NCI-H345 treated with DMSO at 0.1 percent for 48 hours (cell line): ENCODE measurements around the gene COL8A1.
"Not testable (repeated sequence)": the region's sequence is repeated elsewhere in the genome, so short reads cannot be mapped to it uniquely, and the experiment has no call there.

Experiments
- DNase-seq: peaks from one replicate; lab custom pipeline; 2025; ENCODE audit not compliant: unreplicated experiment; lab: John Stamatoyannopoulos, UW

The COL8A1 gene

GRCh38 chr3:99638167-99638948 is at the start of gene COL8A1:
Gene COL8A1 (plus strand): TSS chr3:99638594. CDS start chr3:99790683, 152,089 bp downstream.
- DNase-seq: no peak

- DNase-seq: not testable (repeated sequence)
These were observed 49.2 kb upstream of the COL8A1 start for GRCh38 chr3:99589168-99589567.

- no peak for DNase-seq
These were observed 38.5 kb upstream of the COL8A1 start for GRCh38 chr3:99599894-99600293.

- no peak for DNase-seq
These were observed 36.9 kb upstream of the COL8A1 start for GRCh38 chr3:99601515-99601914.

- DNase-seq: no peak
These were observed 36.2 kb upstream of the COL8A1 start for GRCh38 chr3:99602183-99602582.

GRCh38 chr3:99607151-99607550 is 31.2 kb upstream of the COL8A1 start:
- no peak for DNase-seq

GRCh38 chr3:99614768-99615167 is 23.6 kb upstream of the COL8A1 start:
- no peak for DNase-seq

- DNase-seq: no peak
These were observed 18.2 kb upstream of the COL8A1 start for GRCh38 chr3:99620077-99620767.

GRCh38 chr3:99620976-99621375 is 17.4 kb upstream of the COL8A1 start:
- DNase-seq: no peak

- no peak for DNase-seq
These were observed 13.7 kb upstream of the COL8A1 start for GRCh38 chr3:99624496-99625236.

GRCh38 chr3:99625237-99625622 is 13.2 kb upstream of the COL8A1 start:
- DNase-seq: no peak

GRCh38 chr3:99625643-99626416 is 12.6 kb upstream of the COL8A1 start:
- DNase-seq: no peak

- no peak for DNase-seq
These were observed 12.0 kb upstream of the COL8A1 start for GRCh38 chr3:99626417-99626788.

- DNase-seq: no peak
These were observed 11.2 kb upstream of the COL8A1 start for GRCh38 chr3:99627062-99627826.

GRCh38 chr3:99630815-99631214 is 7.6 kb upstream of the COL8A1 start:
- DNase-seq: no peak

GRCh38 chr3:99633887-99634558 is 4.4 kb upstream of the COL8A1 start:
- no peak for DNase-seq

GRCh38 chr3:99634881-99635280 is 3.5 kb upstream of the COL8A1 start:
- DNase-seq: no peak

GRCh38 chr3:99635348-99635747 is 3.0 kb upstream of the COL8A1 start:
- no peak for DNase-seq

GRCh38 chr3:99637016-99637367 is 1.4 kb upstream of the COL8A1 start:
- no peak for DNase-seq
